PC-9 (cell line): ENCODE measurements around the gene TMEM242.

Source experiments
- CTCF ChIP-seq: fragments of 200-600 bp; sonication (generic); conservative IDR thresholded peaks from 2 replicates; pipeline ENCODE4 v1.6.1; 2017; ENCODE audit warnings: mixed run types, antibody characterized with exemption, mild to moderate bottlenecking, moderate library complexity
- EZH2 ChIP-seq: fragments of 200-600 bp; sonication (generic); IDR thresholded peaks from 2 replicates; pipeline ENCODE4 v1.8.0; 2017; ENCODE audit warnings: antibody characterized with exemption, low read depth

GRCh38 chr6:157343732-157344131 lies 20.4 kb upstream of the TMEM242 start:
- TF ChIP-seq CTCF (no peak), EZH2 (no peak)
